Measurements from ENCODE around the gene BCAM.

Gene BCAM

DNA sequence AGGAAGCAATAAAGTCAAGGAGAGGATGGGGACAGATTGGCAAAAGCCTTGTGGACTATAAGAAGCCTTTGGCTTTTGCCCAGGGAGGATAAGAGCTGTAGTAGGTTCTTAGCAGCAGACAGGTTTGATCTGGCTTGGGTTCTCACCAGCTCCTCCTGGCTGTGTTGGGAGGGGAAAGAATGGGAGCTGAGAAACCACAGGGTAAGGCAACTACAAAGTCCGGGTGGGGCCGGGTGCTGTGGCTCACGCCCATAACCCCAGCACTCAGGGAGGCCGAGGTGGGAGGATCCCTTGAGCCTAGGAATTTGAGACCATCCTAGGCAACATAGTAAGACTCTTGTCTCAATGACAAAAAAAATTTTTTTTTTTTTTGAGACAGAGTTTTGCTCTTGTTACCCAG, 57.8 kb downstream of the BCAM start:
- Histone ChIP-seq H2AFZ (ENCODE audit: low read depth, low read length) (no peak overlapping the region), H3K27ac (ENCODE audit: low read length) (no peak overlapping the region), H3K36me3 (ENCODE audit: insufficient read depth, low read length) (no peaks in the 10 kb centered on the region), H3K4me2 (ENCODE audit: insufficient read depth, low read length) (no peak overlapping the region), H3K9ac (ENCODE audit: low read depth, low read length) (no peak overlapping the region), H3K4me1 (ENCODE audit: insufficient read depth, low read length) (no peaks in the 10 kb centered on the region), H3K79me2 (ENCODE audit: insufficient read depth, low read length) (no peaks in the 10 kb centered on the region), H3K27me3 (ENCODE audit: insufficient read depth, low read length, poor library complexity) (no peaks in the 10 kb centered on the region), H3K4me3 (ENCODE audit: low read depth in 1 of 2, low read length in 2 of 2) (no peak overlapping the region), H4K20me1 (ENCODE audit: insufficient read depth, low read length) (no peaks in the 10 kb centered on the region), H3K9me3 (ENCODE audit: insufficient read depth, low read length, severe bottlenecking) (no peaks in the 10 kb centered on the region)
- TF ChIP-seq CTCF (IDR thresholded peaks at IDR 0.05; ENCODE audit: borderline replicate concordance, extremely low read depth, low read length, poor library complexity, severe bottlenecking) (no peak), EZH2 (IDR thresholded peaks at IDR 0.05; ENCODE audit: borderline replicate concordance, low read depth, low read length, severe bottlenecking) (no peak)
- no peak for DNase-seq
- ATAC-seq (ENCODE audit: insufficient read depth, low read depth), result no peak

- Histone ChIP-seq H3K4me1 (ENCODE audit: insufficient read depth, low read length) (no peaks in the 10 kb centered on the region), H2AFZ (ENCODE audit: low read depth, low read length) (no peak overlapping the region), H3K79me2 (ENCODE audit: insufficient read depth, low read length) (no peaks in the 10 kb centered on the region), H3K36me3 (ENCODE audit: insufficient read depth, low read length) (no peaks in the 10 kb centered on the region), H3K9ac (ENCODE audit: low read depth, low read length) (no peak overlapping the region), H3K27me3 (ENCODE audit: insufficient read depth, low read length, poor library complexity) (no peaks in the 10 kb centered on the region), H4K20me1 (ENCODE audit: insufficient read depth, low read length) (no peaks in the 10 kb centered on the region), H3K4me3 (ENCODE audit: low read depth in 1 of 2, low read length in 2 of 2) (no peak overlapping the region), H3K9me3 (ENCODE audit: insufficient read depth, low read length, severe bottlenecking) (no peaks in the 10 kb centered on the region), H3K4me2 (ENCODE audit: insufficient read depth, low read length) (no peak overlapping the region), H3K27ac (ENCODE audit: low read length) (no peak overlapping the region)
- no peak for ATAC-seq (ENCODE audit: insufficient read depth, low read depth)
- TF ChIP-seq CTCF (IDR thresholded peaks at IDR 0.05; ENCODE audit: borderline replicate concordance, extremely low read depth, low read length, poor library complexity, severe bottlenecking), result no peak
- no peak for TF ChIP-seq EZH2 (IDR thresholded peaks at IDR 0.05; ENCODE audit: borderline replicate concordance, low read depth, low read length, severe bottlenecking)
- DNase-seq, result no peak
Observed at GRCh38 chr19:44867578-44867977, 58.7 kb downstream of the BCAM start.

DNA sequence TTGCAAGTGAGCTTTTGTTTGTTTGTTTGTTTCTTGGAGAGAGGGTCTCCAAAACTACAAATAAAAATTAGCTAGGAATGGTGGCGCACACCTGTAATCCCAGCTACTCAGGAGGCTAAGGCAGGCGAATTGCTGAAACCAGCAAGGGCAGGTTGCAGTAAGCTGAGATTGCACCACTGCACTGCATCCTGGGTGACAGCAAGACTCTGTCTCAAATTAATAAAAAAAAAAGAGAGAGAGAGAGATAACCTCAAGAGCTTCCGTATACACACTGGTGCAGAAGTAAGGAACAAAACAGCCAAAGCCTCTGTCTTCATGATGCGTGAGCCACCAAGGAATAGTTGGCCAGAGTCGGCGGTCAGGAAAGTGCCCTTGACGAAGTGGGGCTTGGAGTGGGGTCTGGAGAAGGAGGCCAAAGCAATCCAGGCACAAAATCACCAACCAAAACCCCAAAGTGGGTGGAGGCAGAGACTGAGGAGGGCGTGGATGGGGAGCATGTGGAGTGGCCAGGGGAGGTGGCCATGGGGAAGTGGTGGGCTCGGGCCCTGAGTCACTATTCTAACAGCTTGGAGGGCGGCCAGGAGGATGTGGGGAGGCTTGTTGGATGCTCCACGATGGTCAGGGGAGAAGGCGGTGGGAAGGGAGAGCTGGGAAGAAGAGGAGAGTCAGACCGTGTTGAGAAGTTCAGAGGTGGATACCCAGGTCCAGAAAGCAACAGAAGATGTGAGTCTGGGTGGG, 61.0 kb downstream of the BCAM start:
- H3K9me3 ChIP-seq (ENCODE audit: insufficient read depth, low read length, severe bottlenecking), result no peaks in the 10 kb centered on the region
- TF ChIP-seq EZH2 (IDR thresholded peaks at IDR 0.05; ENCODE audit: borderline replicate concordance, low read depth, low read length, severe bottlenecking), result no peak
- no peak for TF ChIP-seq CTCF (IDR thresholded peaks at IDR 0.05; ENCODE audit: borderline replicate concordance, extremely low read depth, low read length, poor library complexity, severe bottlenecking)
- ATAC-seq (ENCODE audit: insufficient read depth, low read depth) (no peak), DNase-seq (no peak)
- H4K20me1 ChIP-seq (ENCODE audit: insufficient read depth, low read length), result no peaks in the 10 kb centered on the region
- no peak overlapping the region for H2AFZ ChIP-seq (ENCODE audit: low read depth, low read length)
- H3K4me3 ChIP-seq (ENCODE audit: low read depth in 1 of 2, low read length in 2 of 2), result no peak overlapping the region
- no peak overlapping the region for H3K4me2 ChIP-seq (ENCODE audit: insufficient read depth, low read length)
- no peaks in the 10 kb centered on the region for H3K79me2 ChIP-seq (ENCODE audit: insufficient read depth, low read length)
- no peaks in the 10 kb centered on the region for H3K27me3 ChIP-seq (ENCODE audit: insufficient read depth, low read length, poor library complexity)
- no peak overlapping the region for H3K9ac ChIP-seq (ENCODE audit: low read depth, low read length)
- H3K27ac ChIP-seq (ENCODE audit: low read length), result no peak overlapping the region
- no peaks in the 10 kb centered on the region for H3K4me1 ChIP-seq (ENCODE audit: insufficient read depth, low read length)
- H3K36me3 ChIP-seq (ENCODE audit: insufficient read depth, low read length), result no peaks in the 10 kb centered on the region
